Measurements from ENCODE around the gene RNF38.
"Not testable (repeated sequence)": the region's sequence is repeated elsewhere in the genome, so short reads cannot be mapped to it uniquely, and the experiment has no call there.

RNF38 gene

GRCh38 chr9:36399980-36400331 lies at the start of gene RNF38:
RNF38 (minus strand) TSS chr9:36400269; CDS start chr9:36400108, 161 bp downstream.
- DNase-seq (ENCODE audit: low read depth in 2 of 2), result peak in 1 of 2 donors; percentile 22

DNA sequence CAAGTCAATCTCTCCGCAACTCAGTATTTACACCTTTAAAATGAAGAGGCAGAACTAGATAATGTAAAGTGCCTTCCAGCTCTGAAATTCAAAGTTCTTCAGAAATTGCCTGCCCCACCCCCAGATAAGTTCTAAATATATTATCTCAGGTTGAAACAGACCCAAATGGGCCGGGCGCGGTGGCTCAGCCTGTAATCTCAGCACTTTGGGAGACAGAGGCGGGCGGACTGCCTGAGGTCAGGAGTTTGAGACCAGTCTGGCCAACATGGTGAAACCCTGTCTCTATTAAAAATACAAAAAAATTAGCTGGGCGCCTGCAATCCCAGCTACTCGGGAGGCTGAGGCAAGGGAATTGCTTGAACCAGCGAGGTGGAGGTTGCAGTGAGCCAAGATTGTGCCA lies 48.5 kb upstream of the RNF38 start:
- DNase-seq (ENCODE audit: low read depth in 2 of 2), result not testable (repeated sequence)

GRCh38 chr9:36448017-36448416 lies 47.9 kb upstream of the RNF38 start:
- DNase-seq (ENCODE audit: low read depth in 2 of 2), result no peak

- DNase-seq (ENCODE audit: low read depth in 2 of 2), result not testable (repeated sequence)
Measured at GRCh38 chr9:36446678-36447077, 46.6 kb upstream of the RNF38 start.

GRCh38 chr9:36445800-36446361 lies 45.8 kb upstream of the RNF38 start:
- no peak for DNase-seq (ENCODE audit: low read depth in 2 of 2)

DNA sequence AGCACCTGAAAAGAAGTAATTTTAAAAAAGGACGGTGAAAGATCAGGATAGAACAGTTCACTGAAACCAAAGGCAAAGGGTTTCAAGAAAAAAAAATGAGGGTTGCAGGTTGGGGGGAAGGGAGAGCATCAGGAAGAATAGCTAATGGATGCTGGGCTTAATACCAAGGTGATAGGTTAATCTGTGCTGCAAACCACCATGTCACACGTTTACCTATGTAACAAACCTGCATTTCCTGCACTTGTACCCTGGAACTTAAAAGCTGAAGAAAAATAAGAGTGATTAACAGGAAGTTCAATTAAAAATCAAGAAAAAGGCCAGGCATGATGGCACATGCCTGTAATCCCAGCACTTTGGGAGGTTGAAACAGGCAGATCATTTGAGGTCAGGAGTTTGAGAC lies 44.1 kb upstream of the RNF38 start:
- DNase-seq (ENCODE audit: low read depth in 2 of 2), result no peak

- no peak for DNase-seq (ENCODE audit: low read depth in 2 of 2)
Measured at GRCh38 chr9:36443581-36443980, 43.5 kb upstream of the RNF38 start.

GRCh38 chr9:36442710-36443109 lies 42.6 kb upstream of the RNF38 start:
- DNase-seq (ENCODE audit: low read depth in 2 of 2), result no peak

- no peak for DNase-seq (ENCODE audit: low read depth in 2 of 2)
Measured at GRCh38 chr9:36441966-36442365, 41.9 kb upstream of the RNF38 start.

DNA sequence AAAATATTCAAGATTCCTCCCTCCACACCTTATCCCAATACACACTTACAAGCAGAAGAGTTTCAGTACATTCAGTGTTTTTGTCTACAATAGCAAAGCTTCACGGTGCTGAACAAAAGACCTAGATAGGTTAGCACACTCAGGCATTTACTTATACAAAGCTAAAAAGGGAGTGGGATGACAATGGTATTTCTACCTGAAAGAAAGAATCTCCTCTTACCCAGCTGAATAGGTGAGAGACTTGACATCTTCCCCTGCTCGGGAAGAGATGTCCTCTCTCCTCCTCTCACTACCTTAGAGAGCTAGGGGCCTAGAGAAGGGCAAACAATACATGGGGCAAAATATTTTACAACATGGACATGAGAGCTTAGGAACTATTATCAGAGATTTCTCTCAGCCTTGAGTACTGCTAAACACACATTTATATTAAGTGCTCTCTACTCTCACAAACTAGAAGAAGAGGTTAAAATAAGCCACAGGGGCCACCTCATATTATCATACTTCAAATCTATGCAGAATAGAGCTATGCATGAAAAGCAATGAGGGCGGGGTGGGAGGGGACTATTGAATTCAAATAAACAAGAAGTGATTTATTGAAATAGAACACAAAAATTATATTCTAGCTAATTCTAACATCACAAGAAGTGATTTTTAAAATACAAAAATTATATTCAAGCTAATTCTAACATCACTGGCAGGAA lies 38.6 kb upstream of the RNF38 start:
- DNase-seq (ENCODE audit: low read depth in 2 of 2), result no peak

GRCh38 chr9:36437790-36438189 lies 37.7 kb upstream of the RNF38 start:
- DNase-seq (ENCODE audit: low read depth in 2 of 2), result no peak

- DNase-seq (ENCODE audit: low read depth in 2 of 2), result no peak
Measured at GRCh38 chr9:36436909-36437308, 36.8 kb upstream of the RNF38 start.

- no peak for DNase-seq (ENCODE audit: low read depth in 2 of 2)
Measured at GRCh38 chr9:36433386-36433785, 33.3 kb upstream of the RNF38 start.

GRCh38 chr9:36431078-36431477 lies 31.0 kb upstream of the RNF38 start:
- DNase-seq (ENCODE audit: low read depth in 2 of 2), result no peak

DNA sequence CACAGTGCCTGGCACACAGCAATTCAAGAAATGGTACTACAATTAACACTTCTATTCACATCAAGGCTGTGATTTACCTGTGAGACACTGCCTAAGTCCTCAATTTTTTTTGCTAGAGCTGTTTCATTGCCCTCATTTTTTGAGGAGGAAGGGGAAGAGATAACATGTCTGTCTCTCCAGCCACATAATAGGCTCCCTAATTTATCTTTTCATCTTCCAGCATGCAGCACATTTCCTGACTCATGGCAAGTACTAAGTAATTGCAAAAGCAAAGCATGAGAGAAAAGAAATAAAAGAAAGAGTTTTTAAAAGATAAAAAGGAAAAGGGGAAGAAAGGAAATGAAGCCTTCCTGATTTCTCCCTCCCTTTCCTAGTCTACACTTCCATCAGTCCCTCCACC lies 26.9 kb upstream of the RNF38 start:
- DNase-seq (ENCODE audit: low read depth in 2 of 2), result no peak

GRCh38 chr9:36426348-36426747 lies 26.3 kb upstream of the RNF38 start:
- DNase-seq (ENCODE audit: low read depth in 2 of 2), result no peak

DNA sequence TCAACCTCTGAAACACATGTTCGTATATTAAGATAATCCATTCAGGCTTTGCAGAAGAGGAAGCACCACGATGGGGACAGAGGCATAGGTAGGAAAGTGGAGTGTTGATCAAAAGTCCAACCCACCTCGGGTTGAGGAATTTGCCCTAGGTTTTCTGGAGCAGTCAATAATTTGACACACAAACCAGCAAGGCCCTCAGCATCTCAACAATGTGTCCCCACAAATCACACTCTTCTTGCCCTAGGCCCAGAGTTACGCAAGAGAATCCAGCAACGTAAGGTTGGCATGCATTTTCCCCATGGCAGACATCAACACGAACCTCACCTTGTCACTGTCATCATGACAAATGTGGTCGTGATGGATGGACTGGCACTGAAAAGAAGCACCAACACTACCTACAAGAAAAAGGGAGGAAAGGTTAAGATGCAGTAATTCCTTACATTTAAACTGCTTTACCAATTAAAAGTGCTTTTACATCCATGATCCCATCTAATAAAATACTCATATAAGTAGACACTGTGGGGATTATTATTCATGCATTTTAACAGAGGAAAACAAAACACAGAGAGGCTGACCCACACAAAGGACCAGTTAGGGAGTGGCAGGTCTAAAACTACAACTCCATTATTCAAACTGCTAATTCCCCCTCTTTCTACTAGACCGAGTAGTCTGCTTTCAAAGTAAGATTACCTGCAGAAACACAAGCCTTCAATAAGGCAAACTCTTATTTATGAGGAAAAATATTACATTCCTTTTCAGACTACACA lies 24.4 kb upstream of the RNF38 start:
- no peak for DNase-seq (ENCODE audit: low read depth in 2 of 2)

DNA sequence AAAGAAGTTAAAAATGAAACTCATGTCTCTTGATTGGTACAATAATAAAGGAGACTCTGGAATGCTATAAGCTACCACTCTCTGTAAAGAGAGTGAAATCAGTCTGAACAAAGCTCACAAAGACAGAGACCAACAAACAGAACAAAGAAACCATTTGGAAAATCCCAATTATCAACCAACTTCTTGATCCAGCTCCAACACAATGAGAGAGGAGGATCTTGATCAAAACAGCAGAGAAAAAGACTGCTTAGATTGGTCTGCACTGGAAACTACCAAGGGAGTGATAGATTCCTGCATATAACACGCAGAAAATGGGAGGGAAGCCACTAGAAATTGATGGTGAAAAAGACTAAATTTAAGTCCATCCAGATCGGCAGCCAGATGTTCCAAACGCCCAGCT lies 23.1 kb upstream of the RNF38 start:
- no peak for DNase-seq (ENCODE audit: low read depth in 2 of 2)

DNA sequence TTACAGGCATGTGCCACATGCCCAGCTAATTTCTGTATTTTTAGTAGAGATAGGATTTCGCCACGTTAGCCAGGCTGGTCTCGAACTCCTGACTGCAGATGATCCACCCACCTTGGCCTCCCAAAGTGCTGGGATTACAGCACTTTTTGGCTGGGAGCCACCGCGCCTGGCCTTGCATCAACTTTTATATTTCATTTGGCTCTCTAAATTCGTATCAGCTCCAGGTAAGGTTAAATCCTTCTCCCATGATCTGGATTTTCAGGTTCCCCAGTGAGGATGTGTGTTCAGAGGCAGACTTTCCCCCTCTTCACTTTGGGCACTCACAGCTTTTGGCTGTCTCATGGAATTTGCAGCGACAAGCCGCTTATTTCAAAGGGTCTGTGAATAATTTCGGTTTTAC lies 16.8 kb upstream of the RNF38 start:
- no peak for DNase-seq (ENCODE audit: low read depth in 2 of 2)

DNA sequence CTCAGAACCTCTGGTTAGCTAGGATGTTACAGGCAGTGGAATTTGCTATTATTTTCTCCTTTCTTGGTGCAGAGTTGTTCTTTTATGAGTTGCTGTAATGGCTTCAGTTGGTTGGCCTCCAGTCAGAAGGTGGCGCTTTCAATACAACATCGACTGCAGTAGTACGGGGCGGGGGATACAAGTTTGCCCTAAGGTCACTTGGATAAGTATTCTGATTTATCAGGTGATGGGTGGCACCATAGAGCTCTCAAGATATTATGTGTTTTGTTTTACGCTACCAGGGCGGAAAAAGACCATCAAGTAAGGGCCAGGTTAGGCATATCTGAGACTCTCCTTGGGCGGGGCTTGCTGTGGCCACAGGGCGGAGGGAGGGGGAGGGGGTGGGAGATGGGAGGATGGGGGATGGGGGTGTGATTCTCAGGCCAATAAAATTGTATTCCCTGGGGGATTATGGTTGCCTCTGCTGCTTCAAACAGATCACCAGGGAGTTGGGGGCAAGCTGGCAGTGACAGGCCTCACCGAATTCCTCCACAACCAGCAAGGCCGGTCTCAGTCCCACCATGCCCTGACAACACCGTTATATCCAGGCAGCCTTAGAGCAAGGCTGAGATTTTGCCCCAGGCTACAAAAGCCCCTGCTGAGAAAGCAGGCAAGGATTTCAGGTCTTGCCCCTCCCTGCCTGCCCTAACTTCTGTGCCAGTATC lies 15.9 kb upstream of the RNF38 start:
- DNase-seq (ENCODE audit: low read depth in 2 of 2), result no peak

GRCh38 chr9:36411410-36411809 lies 11.3 kb upstream of the RNF38 start:
- DNase-seq (ENCODE audit: low read depth in 2 of 2), result not testable (repeated sequence)

DNA sequence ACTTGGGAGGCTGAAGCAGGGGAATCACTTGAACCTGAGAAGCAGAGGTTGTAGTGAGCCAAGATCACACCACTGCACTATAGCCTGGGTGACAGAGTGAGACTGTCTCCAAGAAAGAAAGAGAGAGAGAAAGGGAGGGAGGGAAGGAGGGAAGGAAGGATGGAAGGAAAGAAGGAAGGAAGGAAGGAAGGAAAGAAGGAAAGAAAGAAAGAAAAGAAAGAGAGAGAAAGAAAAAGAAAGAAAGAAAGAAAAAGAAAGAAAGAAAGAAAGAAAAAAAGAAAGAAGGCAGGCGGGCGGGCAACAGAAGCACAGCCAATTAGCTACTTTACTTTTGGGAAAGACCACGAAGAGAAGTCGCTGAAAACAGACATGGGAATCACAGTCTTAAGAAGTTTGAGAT lies 9.0 kb upstream of the RNF38 start:
- DNase-seq (ENCODE audit: low read depth in 2 of 2), result not testable (repeated sequence)
